Suppressor macrophage treated with lipopolysaccharide for 1 hour (primary cell): ENCODE data around the gene DNAJC21.

ENCODE experiments used
- DNase-seq, 3 donors: peaks; one replicate each; pipeline ENCODE4 v3.0.0-alpha.2; 2020 to 2022

The DNAJC21 gene

DNA sequence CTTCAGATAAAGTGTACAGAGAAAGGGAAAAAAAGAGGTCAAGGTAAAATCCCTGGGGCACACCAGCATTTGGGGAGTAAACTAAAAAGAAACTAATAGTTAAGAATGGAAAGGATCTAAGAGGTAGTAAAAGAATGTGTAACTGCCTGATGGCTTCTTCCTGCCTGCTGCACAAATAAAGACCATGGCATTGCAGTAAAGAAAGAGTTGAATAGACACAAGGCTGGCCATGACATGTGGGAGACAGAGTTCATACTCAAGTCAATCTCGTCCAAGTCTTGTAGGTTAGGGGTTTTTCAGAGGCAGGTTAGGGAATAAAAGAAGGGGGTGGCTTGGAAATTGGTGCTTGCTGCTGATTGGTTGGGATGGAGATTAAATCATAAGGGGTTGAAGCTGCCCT is 57.6 kb downstream of the DNAJC21 start:
- no peak for DNase-seq

DNA sequence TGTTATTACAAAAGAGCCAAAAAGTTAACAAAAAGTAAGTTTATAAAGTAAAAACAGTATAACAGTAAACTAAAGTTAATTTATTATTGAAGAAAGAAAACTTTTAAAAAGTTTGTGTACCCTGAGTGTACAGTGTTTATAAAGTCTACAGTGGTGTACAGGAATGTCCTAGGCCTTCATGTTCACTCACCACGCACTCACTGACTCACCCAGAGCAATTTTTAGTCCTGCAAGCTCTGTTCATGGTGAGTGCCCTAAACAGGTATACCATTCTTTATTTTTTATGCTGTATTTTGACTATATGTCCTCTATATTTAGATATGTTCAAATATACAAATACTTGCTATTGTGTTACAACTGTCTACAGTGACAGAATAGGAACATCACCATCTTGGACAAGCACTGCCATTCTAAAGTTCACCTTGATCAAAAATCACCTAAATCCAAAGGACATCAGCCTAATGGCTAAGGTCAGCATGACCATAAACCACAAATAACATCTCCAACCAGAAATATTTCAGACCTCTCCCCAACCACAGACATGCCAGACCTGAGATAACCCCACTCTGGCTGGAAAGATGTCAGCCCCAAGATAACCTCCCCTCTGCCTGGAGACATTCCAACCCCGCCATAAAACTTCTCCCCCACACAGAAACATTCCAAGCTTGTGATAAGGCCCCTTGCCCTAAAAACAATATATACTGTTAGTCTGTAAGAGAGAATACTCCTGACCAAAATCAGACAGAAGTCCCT is 62.3 kb downstream of the DNAJC21 start:
- no peak for DNase-seq

DNA sequence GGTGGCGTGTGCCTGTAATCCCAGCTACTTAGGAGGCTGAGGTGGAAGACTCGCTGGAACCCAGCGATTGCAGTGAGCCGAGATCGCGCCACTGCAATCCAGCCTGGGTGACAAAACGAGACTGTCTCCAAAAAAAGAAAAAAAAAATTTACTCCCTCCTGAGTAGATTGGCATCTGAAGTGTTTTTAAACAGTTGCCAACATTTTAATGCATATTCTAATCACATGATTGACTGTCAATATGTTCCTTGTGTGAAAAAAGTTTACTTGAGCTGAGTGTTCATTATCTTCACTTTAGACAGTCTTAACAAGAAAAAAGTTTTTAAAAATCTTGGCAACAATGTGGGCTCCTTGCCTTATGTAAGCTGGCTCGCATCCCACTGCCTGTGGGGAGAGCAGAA is 64.6 kb downstream of the DNAJC21 start:
- no peak for DNase-seq

DNA sequence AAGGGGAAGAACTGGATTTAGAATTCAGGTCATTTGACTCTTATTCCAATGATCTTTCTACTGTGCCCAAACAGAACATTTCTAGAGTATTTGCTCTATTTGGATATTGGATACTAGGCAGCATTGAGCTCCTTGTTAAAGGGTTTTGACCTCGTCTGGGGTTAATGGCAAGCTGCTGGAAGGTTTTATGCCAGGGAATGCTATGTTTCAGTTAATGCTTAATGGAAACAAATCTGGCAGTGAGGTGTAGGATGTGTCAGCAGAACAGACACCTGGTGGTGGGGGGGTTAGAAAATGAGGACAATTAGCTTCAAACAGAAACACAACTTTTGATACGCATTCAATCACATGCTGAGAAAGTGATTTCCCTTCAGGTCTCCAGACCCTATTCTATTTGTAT is 66.9 kb downstream of the DNAJC21 start:
- DNase-seq = no peak

DNA sequence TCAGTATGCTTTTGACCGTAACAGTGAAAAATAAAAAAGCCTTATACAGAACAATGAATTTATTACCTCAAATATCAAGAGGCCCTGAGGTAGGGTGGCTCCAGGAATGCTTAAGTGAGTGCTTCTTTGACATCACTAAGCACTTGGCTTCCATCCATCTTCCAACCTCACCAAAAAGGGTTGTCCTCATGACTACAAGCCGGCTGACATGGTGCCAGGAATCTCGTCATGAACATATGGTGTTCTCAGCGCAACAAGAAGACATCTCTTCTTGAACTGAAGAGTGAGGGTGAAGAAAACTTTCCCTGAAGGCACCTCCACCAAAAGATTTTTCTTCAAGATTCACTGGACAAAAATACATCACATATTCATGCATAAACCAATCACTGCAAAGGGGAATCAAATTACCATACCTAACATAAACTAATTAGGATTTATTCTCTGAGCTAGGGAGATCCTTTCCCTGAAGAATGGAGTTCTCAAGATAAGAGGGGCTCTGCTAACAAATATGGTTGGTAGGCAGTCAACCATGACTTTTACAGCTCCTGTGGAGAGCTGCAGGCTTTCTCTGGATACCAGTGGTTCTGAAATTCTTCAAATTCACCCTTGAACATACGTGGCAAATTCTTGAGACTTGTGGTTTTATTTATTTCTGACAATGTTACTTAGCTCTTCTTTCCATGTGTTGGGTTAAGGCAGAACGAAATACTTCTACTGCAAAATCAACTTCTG is 68.9 kb downstream of the DNAJC21 start:
- DNase-seq = no peak

DNA sequence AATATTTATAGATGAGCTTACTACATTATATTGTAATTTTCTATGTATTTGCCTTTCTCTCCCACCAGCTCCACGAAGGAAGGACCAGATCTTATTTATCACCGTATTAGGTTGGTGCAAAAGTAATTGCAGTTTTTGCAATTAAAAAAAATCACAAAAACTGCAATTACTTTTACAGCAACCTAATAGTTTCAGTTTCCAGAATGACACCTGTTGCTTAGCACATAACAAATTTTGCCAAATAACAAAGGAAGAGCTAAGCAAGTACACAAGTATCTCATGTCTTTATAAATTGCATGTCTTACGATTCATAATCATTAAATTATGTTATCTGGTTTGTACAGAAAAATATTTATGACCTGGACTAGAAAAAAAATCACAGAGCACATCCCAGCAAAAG is 72.5 kb downstream of the DNAJC21 start:
- no peak for DNase-seq

DNA sequence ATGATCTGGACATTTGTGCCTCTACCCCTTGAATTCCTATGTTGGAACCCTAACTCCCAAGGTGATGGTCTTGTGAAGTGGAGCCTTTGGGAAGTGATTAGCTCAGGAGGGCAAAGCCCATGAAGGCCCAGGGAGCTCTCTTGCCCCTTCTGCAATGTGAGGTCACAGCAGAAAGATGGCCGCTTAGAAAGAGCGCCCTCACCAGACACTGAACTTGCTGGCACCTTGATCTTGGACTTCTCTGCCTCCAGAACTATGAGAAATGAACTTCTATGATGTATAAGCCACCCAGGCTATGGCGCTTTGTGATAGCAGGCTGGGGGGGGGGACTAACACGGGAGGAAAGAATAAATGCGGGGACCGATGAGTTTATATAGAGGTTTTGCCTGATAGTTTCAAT is 73.1 kb downstream of the DNAJC21 start:
- DNase-seq = no peak

DNA sequence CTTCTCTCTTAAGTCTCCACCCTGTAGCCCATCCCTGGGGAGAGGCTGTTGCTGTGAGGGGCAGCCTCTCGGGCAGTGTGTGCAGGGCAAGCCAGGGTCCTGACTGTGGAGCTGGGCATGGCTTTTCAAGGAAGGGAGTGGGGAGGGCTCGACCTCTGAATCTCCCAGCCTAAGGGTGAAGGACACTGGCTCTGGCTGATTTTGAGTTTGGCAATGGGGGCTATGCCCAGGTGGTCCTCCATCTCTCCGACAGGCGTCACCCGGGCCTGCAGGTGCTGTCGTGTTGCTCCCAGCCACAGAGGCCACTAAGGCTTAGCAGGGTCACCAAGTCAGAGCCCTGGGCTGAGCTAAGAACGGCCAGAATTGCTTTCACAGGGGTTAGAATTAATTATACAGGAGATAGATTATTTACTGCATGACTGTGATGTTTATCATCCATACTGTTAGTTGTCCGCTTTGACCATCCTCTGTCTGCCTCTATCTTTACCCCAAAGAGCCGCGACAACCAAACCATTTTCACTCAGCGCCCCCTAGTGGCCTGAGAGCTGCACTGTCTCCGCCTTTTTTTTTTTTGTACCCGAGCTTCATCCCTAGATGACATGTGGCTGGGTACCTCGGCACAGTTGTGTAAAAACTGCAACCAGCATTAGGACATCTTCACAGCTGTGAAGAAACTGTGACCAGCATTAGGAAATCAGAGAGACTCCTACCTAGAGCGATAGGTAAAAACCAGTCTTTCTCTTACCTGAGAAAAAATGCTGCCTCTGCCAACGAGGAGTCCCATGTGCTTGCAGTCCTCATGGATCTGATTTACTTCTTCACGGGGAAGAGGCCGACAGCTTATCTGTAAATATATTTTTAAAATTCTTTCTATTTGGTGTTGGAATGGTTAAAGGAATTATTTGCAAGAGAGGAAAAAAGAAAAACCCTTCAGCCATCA is 73.9 kb downstream of the DNAJC21 start:
- DNase-seq = peak; percentile 54 to 78 (median 67)

DNA sequence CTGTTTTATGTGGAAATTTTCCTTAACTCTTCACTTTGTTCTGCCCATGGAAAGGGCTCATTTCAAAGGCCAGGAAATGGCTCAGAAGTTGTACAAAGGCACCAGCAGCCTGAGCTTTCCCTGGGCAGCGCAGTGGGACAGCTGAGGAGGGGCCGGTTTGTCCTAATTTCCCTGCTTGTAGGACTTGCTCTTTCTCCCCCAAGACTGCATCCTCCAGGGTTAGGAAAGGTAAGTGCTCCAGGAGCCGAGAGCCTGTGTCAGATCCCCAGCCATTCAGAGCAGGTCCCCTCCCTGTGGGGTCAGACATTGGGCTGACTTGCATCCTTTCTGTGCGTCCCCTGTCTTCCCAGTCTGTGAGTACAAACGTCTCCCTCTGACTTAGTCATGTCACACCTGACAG is 74.8 kb downstream of the DNAJC21 start:
- no peak for DNase-seq

DNA sequence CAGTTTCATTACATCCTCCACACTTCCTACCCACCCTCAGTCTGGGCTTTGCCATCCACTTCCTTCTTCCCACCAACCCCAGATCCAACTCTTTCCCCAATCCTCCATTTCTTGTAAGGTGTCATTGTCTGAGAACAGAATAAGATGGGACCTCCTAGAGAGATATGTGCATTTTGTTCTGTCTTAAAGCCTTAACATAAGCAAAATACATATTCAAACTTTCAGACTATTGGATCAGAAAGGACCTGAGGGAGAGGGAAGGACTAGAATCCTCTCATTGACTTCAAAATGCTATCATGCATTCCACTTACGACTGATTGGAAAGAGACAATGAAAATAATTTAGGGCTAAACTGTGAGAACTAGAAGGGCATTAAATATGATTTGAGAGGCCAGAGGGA is 75.4 kb downstream of the DNAJC21 start:
- DNase-seq = no peak
